ENCODE data around the gene TRIM51.
"Not testable (repeated sequence)": the region's sequence is repeated elsewhere in the genome, so short reads cannot be mapped to it uniquely, and the experiment has no call there.

Gene TRIM51

GRCh38 chr11:55882997-55883396 lies at the start of gene TRIM51:
TRIM51 (plus strand) TSS chr11:55883297; CDS start chr11:55885429, 2,132 bp downstream.
- DNase-seq (ENCODE audit: low read depth): not testable (repeated sequence)

- DNase-seq (ENCODE audit: low read depth): no peak
Observed at GRCh38 chr11:55838452-55838851, 44.6 kb upstream of the TRIM51 start, which contains the start of gene OR5D16. OR5D16 (plus strand) TSS chr11:55838752; CDS start chr11:55838752, 0 bp downstream.

- DNase-seq (ENCODE audit: low read depth): no peak
Observed at GRCh38 chr11:55847453-55847852, 35.6 kb upstream of the TRIM51 start.

GRCh38 chr11:55849037-55849436 lies 34.1 kb upstream of the TRIM51 start:
- DNase-seq (ENCODE audit: low read depth): no peak

- DNase-seq (ENCODE audit: low read depth): no peak
Observed at GRCh38 chr11:55852141-55852540, 31.0 kb upstream of the TRIM51 start.

- no peak for DNase-seq (ENCODE audit: low read depth)
Observed at GRCh38 chr11:55854704-55855103, 28.4 kb upstream of the TRIM51 start.

GRCh38 chr11:55867354-55867753 lies 15.7 kb upstream of the TRIM51 start:
- not testable (repeated sequence) for DNase-seq (ENCODE audit: low read depth)

GRCh38 chr11:55872731-55873130 lies 10.4 kb upstream of the TRIM51 start:
- DNase-seq (ENCODE audit: low read depth): not testable (repeated sequence)

GRCh38 chr11:55873146-55873545 lies 10.0 kb upstream of the TRIM51 start:
- not testable (repeated sequence) for DNase-seq (ENCODE audit: low read depth)

- DNase-seq (ENCODE audit: low read depth): not testable (repeated sequence)
Observed at GRCh38 chr11:55884995-55885394, 1.9 kb downstream of the TRIM51 start.

- DNase-seq (ENCODE audit: low read depth): not testable (repeated sequence)
Observed at GRCh38 chr11:55885481-55885880, 2.4 kb downstream of the TRIM51 start.

GRCh38 chr11:55895216-55895615 lies 12.1 kb downstream of the TRIM51 start:
- no peak for DNase-seq (ENCODE audit: low read depth)

GRCh38 chr11:55902308-55902707 lies 19.2 kb downstream of the TRIM51 start:
- DNase-seq (ENCODE audit: low read depth): no peak

- no peak for DNase-seq (ENCODE audit: low read depth)
Observed at GRCh38 chr11:55914482-55914881, 31.4 kb downstream of the TRIM51 start, which contains the start of gene OR5W2. OR5W2 (minus strand) TSS chr11:55914582; CDS start chr11:55914582, 0 bp downstream.

- DNase-seq (ENCODE audit: low read depth): no peak
Observed at GRCh38 chr11:55920537-55920936, 37.4 kb downstream of the TRIM51 start.

GRCh38 chr11:55936300-55936699 lies 53.2 kb downstream of the TRIM51 start, which contains the start of gene OR5I1:
OR5I1 (minus strand) TSS chr11:55936400; CDS start chr11:55936400, 0 bp downstream.
- DNase-seq (ENCODE audit: low read depth): no peak
